ENCODE measurements around the gene KCNK18.

KCNK18 gene

GRCh38 chr10:117239051-117239450, 41.8 kb downstream of the KCNK18 start:
- TF ChIP-seq CTCF (conservative IDR thresholded peaks at IDR 0.05) (no peak), ZFX (IDR thresholded peaks at IDR 0.05) (no peak)
- H3K27ac ChIP-seq = no peak overlapping the region

DNA sequence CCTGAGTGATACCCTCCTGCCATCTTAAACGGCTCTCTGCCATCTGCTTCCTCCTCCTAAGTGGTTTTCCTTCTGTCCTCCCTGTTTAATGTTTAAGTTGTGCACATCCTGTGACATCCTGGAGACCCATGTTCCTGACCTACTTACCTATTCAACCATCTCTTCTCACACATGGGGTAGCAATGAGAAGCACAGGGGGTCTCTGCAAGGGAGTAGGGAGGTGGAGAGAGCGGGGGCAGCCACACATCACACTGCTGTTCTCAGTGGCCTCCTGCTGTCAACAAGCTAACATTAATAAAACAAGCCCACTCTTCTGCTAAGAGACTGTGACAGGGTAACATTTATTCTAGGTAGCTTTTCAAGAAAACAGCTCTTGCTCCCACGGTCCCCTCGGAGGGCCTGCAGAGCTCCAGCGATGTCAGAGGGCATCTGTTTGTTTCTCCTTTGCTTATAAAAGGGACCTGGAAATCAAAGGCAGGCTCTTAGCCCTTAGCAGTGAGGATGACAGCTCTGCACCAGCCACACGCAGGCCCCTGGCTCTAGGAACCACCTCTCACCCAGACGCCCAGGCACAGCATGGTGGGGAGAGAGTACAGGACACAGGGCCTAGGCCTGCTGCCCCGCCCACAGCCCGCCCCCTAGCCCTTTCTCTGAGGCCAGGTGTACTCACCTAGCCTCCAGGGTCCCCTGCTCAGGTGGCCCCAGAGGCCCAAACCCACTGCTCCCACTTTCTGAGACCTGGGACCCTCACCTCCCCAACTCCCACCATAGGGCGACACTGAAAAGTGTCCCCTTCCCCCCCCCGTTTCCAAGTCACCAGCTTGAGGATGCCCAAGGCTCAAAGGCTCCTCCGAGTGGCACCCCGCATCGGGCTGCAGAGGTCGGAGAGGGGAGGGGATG, 42.7 kb downstream of the KCNK18 start:
- TF ChIP-seq ZFX (IDR thresholded peaks at IDR 0.05) (no peak), CTCF (conservative IDR thresholded peaks at IDR 0.05) (no peak)
- no peak overlapping the region for H3K27ac ChIP-seq

DNA sequence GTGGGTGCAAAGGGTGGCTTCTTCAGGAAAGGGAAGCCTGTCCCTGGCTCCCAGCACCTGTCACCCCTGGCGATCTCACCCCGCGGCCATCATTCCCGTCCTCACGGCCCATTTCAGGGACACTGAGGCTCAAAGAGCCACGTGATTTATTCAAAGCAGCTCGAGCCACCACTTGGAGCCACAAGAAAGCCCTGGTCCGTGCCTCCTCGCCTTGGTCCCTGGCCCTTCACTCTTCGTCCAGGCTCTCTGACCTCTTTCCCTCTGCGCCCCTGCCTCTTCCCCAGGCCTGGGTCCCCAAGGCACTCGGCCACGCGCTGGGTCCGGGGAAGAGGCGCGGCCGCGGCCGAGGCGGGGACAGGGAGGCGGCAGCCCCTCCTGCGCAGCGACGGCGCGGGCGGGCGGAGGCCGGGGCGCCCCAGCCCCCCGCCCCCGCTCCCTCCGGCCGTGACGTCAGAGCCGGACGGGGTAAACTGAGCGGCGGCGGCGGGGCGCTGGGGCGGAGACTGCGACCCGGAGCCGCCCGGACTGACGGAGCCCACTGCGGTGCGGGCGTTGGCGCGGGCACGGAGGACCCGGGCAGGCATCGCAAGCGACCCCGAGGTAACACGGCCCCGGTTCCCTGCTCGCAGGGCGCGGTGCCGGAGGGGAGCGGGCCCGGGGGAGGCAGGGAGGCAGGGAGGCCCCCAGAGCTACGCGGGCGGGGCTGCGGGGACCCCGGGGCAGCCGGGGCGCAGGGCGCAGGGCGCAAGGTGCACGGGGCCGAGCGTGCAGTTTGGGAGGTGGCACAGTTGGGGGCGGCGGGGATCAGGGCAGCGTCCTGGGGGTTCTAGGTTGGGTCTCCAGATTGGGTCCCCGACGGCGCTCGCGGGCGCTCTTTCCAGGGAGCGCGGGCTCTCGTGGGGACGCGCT, 43.6 kb downstream of the KCNK18 start, which contains the start of gene SLC18A2:
SLC18A2 (plus strand) TSS at position 494 of the 909 bp plus-strand sequence. CDS start 580 bp downstream, outside the sequence.
- TF ChIP-seq CTCF (conservative IDR thresholded peaks at IDR 0.05) (no peak), ZFX (IDR thresholded peaks at IDR 0.05) (no peak)
- H3K27ac ChIP-seq = no peak within 1 kb of the TSS

DNA sequence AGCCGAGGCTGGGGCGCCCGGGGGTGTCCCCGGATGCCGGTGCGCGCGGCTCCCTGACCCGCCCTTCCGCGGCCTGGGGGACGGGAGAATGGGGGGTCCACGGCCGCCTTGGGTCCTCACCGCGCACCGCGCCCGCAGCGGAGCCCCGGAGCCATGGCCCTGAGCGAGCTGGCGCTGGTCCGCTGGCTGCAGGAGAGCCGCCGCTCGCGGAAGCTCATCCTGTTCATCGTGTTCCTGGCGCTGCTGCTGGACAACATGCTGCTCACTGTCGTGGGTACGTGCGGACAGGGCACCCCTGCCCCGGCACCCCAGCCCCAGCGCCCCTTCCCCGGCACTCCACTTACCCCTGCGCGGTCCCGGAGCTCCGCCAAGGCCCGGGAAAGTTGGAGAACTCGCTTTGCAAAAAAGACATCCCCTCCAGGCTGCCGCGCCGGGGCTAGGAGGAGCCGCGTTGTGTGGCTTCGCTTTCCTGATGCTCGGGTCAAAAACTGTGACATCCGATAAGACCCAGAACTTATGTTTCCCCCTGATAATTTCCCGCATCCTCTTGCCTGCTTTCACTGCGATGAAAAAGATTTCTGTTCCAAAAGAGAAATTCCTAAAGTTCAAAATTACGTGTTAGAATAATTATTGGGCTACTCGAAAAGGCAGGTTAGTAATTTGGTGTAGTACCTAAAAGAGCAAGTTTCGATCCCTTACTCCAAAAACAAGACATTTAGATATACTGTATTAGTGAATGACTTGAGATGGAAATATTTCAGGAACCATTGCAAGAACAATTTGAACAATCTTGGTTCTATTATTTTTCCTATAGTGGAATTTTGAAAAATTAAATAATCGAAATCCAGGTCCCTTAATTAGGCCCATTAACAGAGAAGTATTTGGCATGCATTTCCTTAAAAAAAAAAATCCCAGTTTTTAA, 44.5 kb downstream of the KCNK18 start:
- no peak overlapping the region for H3K27ac ChIP-seq
- no peak for TF ChIP-seq CTCF (conservative IDR thresholded peaks at IDR 0.05)
- no peak for TF ChIP-seq ZFX (IDR thresholded peaks at IDR 0.05)

- TF ChIP-seq CTCF (conservative IDR thresholded peaks at IDR 0.05) = no peak
- TF ChIP-seq ZFX (IDR thresholded peaks at IDR 0.05) = no peak
- no peak overlapping the region for H3K27ac ChIP-seq
Measured at GRCh38 chr10:117242463-117242832, 45.2 kb downstream of the KCNK18 start.

GRCh38 chr10:117246997-117247671, 49.8 kb downstream of the KCNK18 start:
- TF ChIP-seq CTCF (conservative IDR thresholded peaks at IDR 0.05) (no peak), ZFX (IDR thresholded peaks at IDR 0.05) (no peak)
- no peak overlapping the region for H3K27ac ChIP-seq

Data from C4-2B (cell line).